ENCODE data around the gene RFX8. TPM values are rescaled to one million over a fixed set of nuclear protein-coding genes. Genes with fewer than 3 reads are reported as not detected.
"Not testable (repeated sequence)": the region's sequence is repeated elsewhere in the genome, so short reads cannot be mapped to it uniquely, and the experiment has no call there.

The RFX8 gene
- total and polyA plus RNA-seq, 2 of the 8 experiments (the other 6 are each of a cell fraction or from before 2014, with no cell fraction given), result 0.60 to 0.97 TPM

- H4K5ac ChIP-seq (ENCODE audit: insufficient read length, low read depth, low read length); H4K91ac ChIP-seq (replicated peaks; ENCODE audit: insufficient read length, low read length); DNase-seq (ENCODE audit: low read depth in 1 of 2, low spot score in 2 of 2); H2BK12ac ChIP-seq (ENCODE audit: low read depth, low read length); CTCF ChIA-PET (ENCODE audit: partially characterized antibody); H2BK120ac ChIP-seq (replicated peaks; ENCODE audit: low read depth, low read length); FAIRE-seq; H3K79me2 ChIP-seq (ENCODE audit: control insufficient read depth in 1 of 2, insufficient read depth in 2 of 2, low read length in 2 of 2); H3K27ac ChIP-seq (ENCODE audit: low read depth, low read length); H3K23me2 ChIP-seq (ENCODE audit: low read depth, low read length); H3K4me1 ChIP-seq (replicated peaks in 1 of 4; ENCODE audit: control insufficient read depth in 3 of 4, insufficient read depth in 4 of 4, low read length in 3 of 4); H3K4ac ChIP-seq (replicated peaks; ENCODE audit: insufficient read length, low read depth, low read length); H3K18ac ChIP-seq (ENCODE audit: extremely low read depth, low read length); H2BK15ac ChIP-seq (ENCODE audit: low read length); H3K79me1 ChIP-seq (ENCODE audit: low read depth, low read length); H4K8ac ChIP-seq (ENCODE audit: extremely low read depth, insufficient read depth, low read length); H3K14ac ChIP-seq (ENCODE audit: insufficient read length); H2AFZ ChIP-seq (ENCODE audit: low read length); H2BK20ac ChIP-seq (ENCODE audit: low read length); POLR2A ChIA-PET (ENCODE audit: partially characterized antibody); H4K20me1 ChIP-seq (replicated peaks in 1 of 2; ENCODE audit: control insufficient read depth in 1 of 2, insufficient read depth in 2 of 2, low read length in 2 of 2); H3K36me3 ChIP-seq (ENCODE audit: control insufficient read depth in 2 of 4, insufficient read depth in 4 of 4, low read length in 3 of 4); H2BK5ac ChIP-seq (ENCODE audit: low read depth, low read length); H3K56ac ChIP-seq (replicated peaks; ENCODE audit: insufficient read length, low read depth, low read length); H2AK5ac ChIP-seq (ENCODE audit: low read depth, low read length); H3K4me3 ChIP-seq (ENCODE audit: extremely low read depth in 1 of 4, insufficient read depth in 2 of 4, low read depth in 3 of 4, low read length in 4 of 4); H3K9ac ChIP-seq (replicated peaks in 1 of 4; ENCODE audit: extremely low read depth in 1 of 4, low read depth in 3 of 4, low read length in 3 of 4); H3K9me3 ChIP-seq (ENCODE audit: insufficient read depth in 2 of 2, low read depth in 1 of 2, low read length in 1 of 2); H3K27me3 ChIP-seq (replicated peaks in 1 of 4; ENCODE audit: control insufficient read depth in 3 of 4, extremely low read depth in 1 of 4, insufficient read depth in 3 of 4, low read length in 3 of 4); H3K4me2 ChIP-seq (ENCODE audit: insufficient read depth in 1 of 2, low read depth in 2 of 2, low read length in 2 of 2); H3K23ac ChIP-seq (ENCODE audit: insufficient read length): not testable (repeated sequence)
- WGBS, 2 experiments (ENCODE audit: extremely low coverage in 1 of 2, insufficient coverage in 1 of 2, insufficient read length in 1 of 2, insufficient replicate concordance in 2 of 2, low coverage in 1 of 2, low lambda C conversion rate in 2 of 2, missing lambda C conversion rate in 1 of 2), result 88% methylated on average over 3 of the region's 4 CpGs; no CpG with 5 or more reads in 1 of the 2 experiments
Observed at GRCh38 chr2:101505276-101505675, 30.4 kb upstream of the RFX8 start.

GRCh38 chr2:101504744-101505143 lies 29.8 kb upstream of the RFX8 start:
- not testable (repeated sequence) for H4K5ac ChIP-seq (ENCODE audit: insufficient read length, low read depth, low read length); H3K23ac ChIP-seq (ENCODE audit: insufficient read length); H3K27ac ChIP-seq (ENCODE audit: low read depth, low read length)

More at GRCh38 chr2:101504744-101505143, 29.8 kb upstream of the RFX8 start:
- H3K27me3 ChIP-seq (replicated peaks in 1 of 4; ENCODE audit: control insufficient read depth in 3 of 4, extremely low read depth in 1 of 4, insufficient read depth in 3 of 4, low read length in 3 of 4); H3K79me2 ChIP-seq (ENCODE audit: control insufficient read depth in 1 of 2, insufficient read depth in 2 of 2, low read length in 2 of 2); H4K20me1 ChIP-seq (replicated peaks in 1 of 2; ENCODE audit: control insufficient read depth in 1 of 2, insufficient read depth in 2 of 2, low read length in 2 of 2); H2BK12ac ChIP-seq (ENCODE audit: low read depth, low read length); H4K8ac ChIP-seq (ENCODE audit: extremely low read depth, insufficient read depth, low read length); H2BK20ac ChIP-seq (ENCODE audit: low read length); H3K79me1 ChIP-seq (ENCODE audit: low read depth, low read length); H3K18ac ChIP-seq (ENCODE audit: extremely low read depth, low read length); H4K91ac ChIP-seq (replicated peaks; ENCODE audit: insufficient read length, low read length); FAIRE-seq; H3K23me2 ChIP-seq (ENCODE audit: low read depth, low read length); CTCF ChIA-PET (ENCODE audit: partially characterized antibody); H2BK120ac ChIP-seq (replicated peaks; ENCODE audit: low read depth, low read length); H2AK5ac ChIP-seq (ENCODE audit: low read depth, low read length); H2BK15ac ChIP-seq (ENCODE audit: low read length); H3K4me1 ChIP-seq (replicated peaks in 1 of 4; ENCODE audit: control insufficient read depth in 3 of 4, insufficient read depth in 4 of 4, low read length in 3 of 4); H3K4me2 ChIP-seq (ENCODE audit: insufficient read depth in 1 of 2, low read depth in 2 of 2, low read length in 2 of 2); H3K4ac ChIP-seq (replicated peaks; ENCODE audit: insufficient read length, low read depth, low read length); POLR2A ChIA-PET (ENCODE audit: partially characterized antibody); H3K14ac ChIP-seq (ENCODE audit: insufficient read length); DNase-seq (ENCODE audit: low read depth in 1 of 2, low spot score in 2 of 2); H3K4me3 ChIP-seq (ENCODE audit: extremely low read depth in 1 of 4, insufficient read depth in 2 of 4, low read depth in 3 of 4, low read length in 4 of 4); H3K9ac ChIP-seq (replicated peaks in 1 of 4; ENCODE audit: extremely low read depth in 1 of 4, low read depth in 3 of 4, low read length in 3 of 4); H3K36me3 ChIP-seq (ENCODE audit: control insufficient read depth in 2 of 4, insufficient read depth in 4 of 4, low read length in 3 of 4); H2BK5ac ChIP-seq (ENCODE audit: low read depth, low read length); H2AFZ ChIP-seq (ENCODE audit: low read length); H3K56ac ChIP-seq (replicated peaks; ENCODE audit: insufficient read length, low read depth, low read length); H3K9me3 ChIP-seq (ENCODE audit: insufficient read depth in 2 of 2, low read depth in 1 of 2, low read length in 1 of 2): not testable (repeated sequence)
- WGBS, 2 experiments (ENCODE audit: extremely low coverage in 1 of 2, insufficient coverage in 1 of 2, insufficient read length in 1 of 2, insufficient replicate concordance in 2 of 2, low coverage in 1 of 2, low lambda C conversion rate in 2 of 2, missing lambda C conversion rate in 1 of 2), result 92% methylated on average over 6 of the region's 8 CpGs; no CpG with 5 or more reads in 1 of the 2 experiments

Measured in H1 (cell line).